HepG2 (cell line): ENCODE results near the gene HDAC5. TPM values are rescaled to one million over a fixed set of nuclear protein-coding genes. Genes with fewer than 3 reads are reported as not detected.

ENCODE experiments used
- CERS6 ChIP-seq: sonication (generic); formaldehyde crosslinking; IDR thresholded peaks from 2 replicates; pipeline ENCODE4 v1.5.0; 2020; ENCODE audit warnings: missing genetic modification reagents
- FOXM1 ChIP-seq: sonication (generic); formaldehyde crosslinking; IDR thresholded peaks from 2 replicates; pipeline ENCODE4 v1.5.0; 2020; ENCODE audit warnings: missing genetic modification reagents
- HDAC2 ChIP-seq: sonication (generic); formaldehyde crosslinking; IDR thresholded peaks from 2 replicates; pipeline ENCODE4 v1.4.0; 2020; ENCODE audit warnings: missing genetic modification reagents
- JUNB ChIP-seq: sonication (generic); formaldehyde crosslinking; IDR thresholded peaks from 2 replicates; pipeline ENCODE4 v1.8.0; 2022; ENCODE audit warnings: missing genetic modification reagents, mild to moderate bottlenecking, borderline replicate concordance
- KDM3A ChIP-seq: IDR thresholded peaks from 2 replicates; pipeline ENCODE4 v1.6.1; 2018; ENCODE audit warnings: low read depth, missing compliant biosample characterization
- MATR3 ChIP-seq: sonication (generic); formaldehyde crosslinking; IDR thresholded peaks from 2 replicates; pipeline ENCODE4 v1.4.0; 2020; ENCODE audit warnings: missing genetic modification reagents
- ONECUT2 ChIP-seq: sonication (generic); formaldehyde crosslinking; IDR thresholded peaks from 2 replicates; pipeline ENCODE4 v1.4.0; 2020; ENCODE audit warnings: missing genetic modification reagents
- SRF ChIP-seq: IDR thresholded peaks from 2 replicates; pipeline ENCODE4 v1.6.1; 2011; ENCODE audit warnings: mild to moderate bottlenecking, low read depth, low read length, moderate library complexity
- TARDBP ChIP-seq: sonication (generic); formaldehyde crosslinking; IDR thresholded peaks from 2 replicates; pipeline ENCODE4 v1.8.0; 2022; ENCODE audit warnings: mild to moderate bottlenecking, missing genetic modification reagents
- THYN1 ChIP-seq: sonication (generic); formaldehyde crosslinking; IDR thresholded peaks from 2 replicates; pipeline ENCODE4 v1.8.1; 2023; ENCODE audit warnings: low read depth, mild to moderate bottlenecking, moderate library complexity, missing genetic modification reagents, borderline replicate concordance
- ZIK1 ChIP-seq: sonication (generic); formaldehyde crosslinking; IDR thresholded peaks from 2 replicates; pipeline ENCODE4 v1.5.0; 2020; ENCODE audit warnings: mild to moderate bottlenecking, low read depth, missing genetic modification reagents, borderline replicate concordance
- ZNF629 ChIP-seq: sonication (generic); formaldehyde crosslinking; conservative IDR thresholded peaks from 2 replicates; pipeline ENCODE4 v1.5.0; 2020; ENCODE audit warnings: missing genetic modification reagents
- ZNF652 ChIP-seq: IDR thresholded peaks from 2 replicates; pipeline ENCODE4 v1.6.1; 2016; ENCODE audit warnings: low read depth, borderline replicate concordance
- ZNF790 ChIP-seq: sonication (generic); formaldehyde crosslinking; IDR thresholded peaks from 2 replicates; pipeline ENCODE4 v1.8.0; 2022; ENCODE audit warnings: missing genetic modification reagents, mild to moderate bottlenecking, borderline replicate concordance
- ZSCAN21 ChIP-seq: sonication (generic); formaldehyde crosslinking; IDR thresholded peaks from 2 replicates; pipeline ENCODE4 v1.8.0; 2022; ENCODE audit warnings: mild to moderate bottlenecking, missing genetic modification reagents, moderate library complexity, borderline replicate concordance
- ZSCAN9 ChIP-seq: IDR thresholded peaks from 2 replicates; pipeline ENCODE4 v1.6.1; 2016; ENCODE audit warnings: borderline replicate concordance
- polyA plus RNA-seq, 8 experiments: library from polyadenylated mRNA; depleted of rRNA in 3 of 8; stranded (reverse) in 7 of 8; unstranded in 1 of 8; fragments of >200 nt; fragmentation: Illumina TruSeq in 4 of 8; extraction: Trizol in 4 of 8; gene quantifications; 2 replicates each; pipeline versions ENCODE4 v1.2.1 to v1.2.3, GENCODE V29; 2011 to 2016; ENCODE audit warnings: low read depth in 4 of 8, missing spikeins in 1 of 8, mixed read lengths in 1 of 8; ENCODE audit not compliant: insufficient read depth in 1 of 8
- total RNA-seq, 5 experiments: library from RNA; depleted of rRNA; stranded (reverse); fragments of >200 nt; fragmentation: Illumina TruSeq; extraction: Trizol; gene quantifications; 2 replicates each; pipeline ENCODE4 v1.2.3, GENCODE V29; 2016; ENCODE audit warnings: low read depth in 1 of 5
- TF ChIP-seq, protein P1 (sequence below): IDR thresholded peaks from 2 replicates; pipeline ENCODE4 v1.6.1; 2016; ENCODE audit warnings: missing compliant biosample characterization, missing genetic modification reagents, borderline replicate concordance
- TF ChIP-seq, protein P2 (sequence below): sonication (generic); formaldehyde crosslinking; IDR thresholded peaks from 2 replicates; pipeline ENCODE4 v1.8.0; 2022; ENCODE audit warnings: mild to moderate bottlenecking, missing genetic modification reagents
- TF ChIP-seq, protein P3 (sequence below): sonication (generic); formaldehyde crosslinking; IDR thresholded peaks from 2 replicates; pipeline ENCODE4 v1.4.0; 2020; ENCODE audit warnings: missing genetic modification reagents, mild to moderate bottlenecking, borderline replicate concordance
- TF ChIP-seq, protein P4 (sequence below): sonication (generic); formaldehyde crosslinking; IDR thresholded peaks from 2 replicates; pipeline ENCODE4 v1.4.0; 2020; ENCODE audit warnings: mild to moderate bottlenecking, missing genetic modification reagents

Gene HDAC5
- total and polyA plus RNA-seq, 2 of the 13 experiments (the other 11 are each of a cell fraction or from before 2014, with no cell fraction given), result 46.4 to 85.4 TPM

GRCh38 chr17:44123356-44124117, at the start of gene HDAC5 (continued):
- TF ChIP-seq, protein P1, sequence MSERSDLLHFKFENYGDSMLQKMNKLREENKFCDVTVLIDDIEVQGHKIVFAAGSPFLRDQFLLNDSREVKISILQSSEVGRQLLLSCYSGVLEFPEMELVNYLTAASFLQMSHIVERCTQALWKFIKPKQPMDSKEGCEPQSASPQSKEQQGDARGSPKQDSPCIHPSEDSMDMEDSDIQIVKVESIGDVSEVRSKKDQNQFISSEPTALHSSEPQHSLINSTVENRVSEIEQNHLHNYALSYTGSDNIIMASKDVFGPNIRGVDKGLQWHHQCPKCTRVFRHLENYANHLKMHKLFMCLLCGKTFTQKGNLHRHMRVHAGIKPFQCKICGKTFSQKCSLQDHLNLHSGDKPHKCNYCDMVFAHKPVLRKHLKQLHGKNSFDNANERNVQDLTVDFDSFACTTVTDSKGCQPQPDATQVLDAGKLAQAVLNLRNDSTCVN (CRISPR knock-in tag), result peak; percentile 67; the same call in 1 of the 2 replicates
- TF ChIP-seq TARDBP (CRISPR knock-in tag) (peak; percentile 87), ZSCAN21 (CRISPR knock-in tag) (no peak), SRF (no peak), JUNB (no peak), ONECUT2 (CRISPR knock-in tag) (no peak), FOXM1 (CRISPR knock-in tag) (no peak), HDAC2 (CRISPR knock-in tag) (peak; percentile 76; the same call in 1 of the 2 replicates), THYN1 (CRISPR knock-in tag) (no peak), KDM3A (CRISPR knock-in tag) (peak; percentile 95), ZSCAN9 (CRISPR knock-in tag) (peak; percentile 64; the same call in 1 of the 2 replicates), ZIK1 (CRISPR knock-in tag) (peak; percentile 83), ZNF629 (CRISPR knock-in tag) (no peak; the same call in 1 of the 2 replicates), MATR3 (CRISPR knock-in tag) (no peak), CERS6 (CRISPR knock-in tag) (no peak), ZNF652 (CRISPR knock-in tag) (no peak; the same call in 1 of the 2 replicates), ZNF790 (peak; percentile 82; the same call in 1 of the 2 replicates)
- TF ChIP-seq, protein P2, sequence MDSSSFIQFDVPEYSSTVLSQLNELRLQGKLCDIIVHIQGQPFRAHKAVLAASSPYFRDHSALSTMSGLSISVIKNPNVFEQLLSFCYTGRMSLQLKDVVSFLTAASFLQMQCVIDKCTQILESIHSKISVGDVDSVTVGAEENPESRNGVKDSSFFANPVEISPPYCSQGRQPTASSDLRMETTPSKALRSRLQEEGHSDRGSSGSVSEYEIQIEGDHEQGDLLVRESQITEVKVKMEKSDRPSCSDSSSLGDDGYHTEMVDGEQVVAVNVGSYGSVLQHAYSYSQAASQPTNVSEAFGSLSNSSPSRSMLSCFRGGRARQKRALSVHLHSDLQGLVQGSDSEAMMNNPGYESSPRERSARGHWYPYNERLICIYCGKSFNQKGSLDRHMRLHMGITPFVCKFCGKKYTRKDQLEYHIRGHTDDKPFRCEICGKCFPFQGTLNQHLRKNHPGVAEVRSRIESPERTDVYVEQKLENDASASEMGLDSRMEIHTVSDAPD (CRISPR knock-in tag), result no peak
- TF ChIP-seq, protein P3, sequence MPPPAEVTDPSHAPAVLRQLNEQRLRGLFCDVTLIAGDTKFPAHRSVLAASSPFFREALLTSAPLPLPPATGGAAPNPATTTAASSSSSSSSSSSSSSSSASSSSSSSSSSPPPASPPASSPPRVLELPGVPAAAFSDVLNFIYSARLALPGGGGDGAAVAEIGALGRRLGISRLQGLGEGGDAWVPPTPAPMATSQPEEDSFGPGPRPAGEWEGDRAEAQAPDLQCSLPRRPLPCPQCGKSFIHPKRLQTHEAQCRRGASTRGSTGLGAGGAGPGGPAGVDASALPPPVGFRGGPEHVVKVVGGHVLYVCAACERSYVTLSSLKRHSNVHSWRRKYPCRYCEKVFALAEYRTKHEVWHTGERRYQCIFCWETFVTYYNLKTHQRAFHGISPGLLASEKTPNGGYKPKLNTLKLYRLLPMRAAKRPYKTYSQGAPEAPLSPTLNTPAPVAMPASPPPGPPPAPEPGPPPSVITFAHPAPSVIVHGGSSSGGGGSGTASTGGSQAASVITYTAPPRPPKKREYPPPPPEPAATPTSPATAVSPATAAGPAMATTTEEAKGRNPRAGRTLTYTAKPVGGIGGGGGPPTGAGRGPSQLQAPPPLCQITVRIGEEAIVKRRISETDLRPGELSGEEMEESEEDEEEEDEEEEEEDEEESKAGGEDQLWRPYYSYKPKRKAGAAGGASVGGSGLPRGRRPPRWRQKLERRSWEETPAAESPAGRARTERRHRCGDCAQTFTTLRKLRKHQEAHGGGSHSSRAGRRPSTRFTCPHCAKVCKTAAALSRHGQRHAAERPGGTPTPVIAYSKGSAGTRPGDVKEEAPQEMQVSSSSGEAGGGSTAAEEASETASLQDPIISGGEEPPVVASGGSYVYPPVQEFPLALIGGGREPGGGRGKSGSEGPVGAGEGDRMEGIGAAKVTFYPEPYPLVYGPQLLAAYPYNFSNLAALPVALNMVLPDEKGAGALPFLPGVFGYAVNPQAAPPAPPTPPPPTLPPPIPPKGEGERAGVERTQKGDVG (CRISPR knock-in tag), result no peak
- TF ChIP-seq, protein P4, sequence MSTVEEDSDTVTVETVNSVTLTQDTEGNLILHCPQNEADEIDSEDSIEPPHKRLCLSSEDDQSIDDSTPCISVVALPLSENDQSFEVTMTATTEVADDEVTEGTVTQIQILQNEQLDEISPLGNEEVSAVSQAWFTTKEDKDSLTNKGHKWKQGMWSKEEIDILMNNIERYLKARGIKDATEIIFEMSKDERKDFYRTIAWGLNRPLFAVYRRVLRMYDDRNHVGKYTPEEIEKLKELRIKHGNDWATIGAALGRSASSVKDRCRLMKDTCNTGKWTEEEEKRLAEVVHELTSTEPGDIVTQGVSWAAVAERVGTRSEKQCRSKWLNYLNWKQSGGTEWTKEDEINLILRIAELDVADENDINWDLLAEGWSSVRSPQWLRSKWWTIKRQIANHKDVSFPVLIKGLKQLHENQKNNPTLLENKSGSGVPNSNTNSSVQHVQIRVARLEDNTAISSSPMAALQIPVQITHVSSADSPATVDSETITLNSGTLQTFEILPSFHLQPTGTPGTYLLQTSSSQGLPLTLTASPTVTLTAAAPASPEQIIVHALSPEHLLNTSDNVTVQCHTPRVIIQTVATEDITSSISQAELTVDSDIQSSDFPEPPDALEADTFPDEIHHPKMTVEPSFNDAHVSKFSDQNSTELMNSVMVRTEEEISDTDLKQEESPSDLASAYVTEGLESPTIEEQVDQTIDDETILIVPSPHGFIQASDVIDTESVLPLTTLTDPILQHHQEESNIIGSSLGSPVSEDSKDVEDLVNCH (CRISPR knock-in tag), result no peak
